ENCODE data around the gene FCRLA.
"Not testable (repeated sequence)": the region's sequence is repeated elsewhere in the genome, so short reads cannot be mapped to it uniquely, and the experiment has no call there.

DNA sequence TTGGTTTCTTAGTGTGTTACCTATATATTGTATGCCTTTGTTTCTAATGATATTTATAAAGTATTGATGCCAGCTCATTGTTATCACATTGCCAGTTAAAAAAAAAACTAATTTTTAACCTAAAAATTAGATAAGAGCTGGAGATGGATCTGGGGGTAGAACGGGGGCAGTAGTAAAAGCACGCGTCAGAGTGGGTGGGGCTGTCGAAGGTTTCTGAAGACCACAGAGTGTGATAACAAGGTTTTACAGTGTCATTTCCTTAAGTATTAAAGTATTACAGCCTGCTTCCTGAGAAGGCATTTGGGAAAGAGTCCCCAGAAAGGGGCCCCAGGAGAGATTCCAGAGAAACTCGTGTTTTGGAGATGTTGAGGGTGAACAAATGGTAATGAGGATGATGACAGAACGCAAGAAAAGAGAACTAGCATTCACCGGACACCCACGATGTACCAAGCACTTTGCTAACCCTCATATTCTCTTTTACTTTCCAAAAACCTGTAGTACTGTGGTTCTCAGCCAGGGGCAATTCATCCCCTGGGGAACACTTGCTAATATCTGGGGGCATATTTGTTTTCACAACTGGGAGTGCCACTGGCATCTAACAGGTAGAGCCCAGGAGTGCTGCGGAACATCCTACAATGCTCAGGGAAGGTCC, 45.2 kb upstream of the FCRLA start:
- TF ChIP-seq POLR2A (IDR thresholded peaks at IDR 0.05) = not testable (repeated sequence)
- TF ChIP-seq, protein P1, sequence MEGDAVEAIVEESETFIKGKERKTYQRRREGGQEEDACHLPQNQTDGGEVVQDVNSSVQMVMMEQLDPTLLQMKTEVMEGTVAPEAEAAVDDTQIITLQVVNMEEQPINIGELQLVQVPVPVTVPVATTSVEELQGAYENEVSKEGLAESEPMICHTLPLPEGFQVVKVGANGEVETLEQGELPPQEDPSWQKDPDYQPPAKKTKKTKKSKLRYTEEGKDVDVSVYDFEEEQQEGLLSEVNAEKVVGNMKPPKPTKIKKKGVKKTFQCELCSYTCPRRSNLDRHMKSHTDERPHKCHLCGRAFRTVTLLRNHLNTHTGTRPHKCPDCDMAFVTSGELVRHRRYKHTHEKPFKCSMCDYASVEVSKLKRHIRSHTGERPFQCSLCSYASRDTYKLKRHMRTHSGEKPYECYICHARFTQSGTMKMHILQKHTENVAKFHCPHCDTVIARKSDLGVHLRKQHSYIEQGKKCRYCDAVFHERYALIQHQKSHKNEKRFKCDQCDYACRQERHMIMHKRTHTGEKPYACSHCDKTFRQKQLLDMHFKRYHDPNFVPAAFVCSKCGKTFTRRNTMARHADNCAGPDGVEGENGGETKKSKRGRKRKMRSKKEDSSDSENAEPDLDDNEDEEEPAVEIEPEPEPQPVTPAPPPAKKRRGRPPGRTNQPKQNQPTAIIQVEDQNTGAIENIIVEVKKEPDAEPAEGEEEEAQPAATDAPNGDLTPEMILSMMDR (IDR thresholded peaks at IDR 0.05) = not testable (repeated sequence)

Data from Peyer's patch (tissue), 4 donors.